GM12892 (cell line): ENCODE measurements around the gene NRARP.

ENCODE experiments used
- POLR2A ChIP-seq: IDR thresholded peaks from 2 replicates; pipeline ENCODE4 v1.6.1; 2011; ENCODE audit warnings: low read depth, low read length, control low read depth
- POLR2AphosphoS5 ChIP-seq: IDR thresholded peaks from 2 replicates; pipeline ENCODE4 v1.6.1; 2011; ENCODE audit warnings: low read depth, low read length, control low read depth

GRCh38 chr9:137307255-137308056, 5.4 kb upstream of the NRARP start:
- no peak for TF ChIP-seq POLR2A
- no peak for TF ChIP-seq POLR2AphosphoS5
